ENCODE measurements around the gene TMEM125.

TMEM125 gene

DNA sequence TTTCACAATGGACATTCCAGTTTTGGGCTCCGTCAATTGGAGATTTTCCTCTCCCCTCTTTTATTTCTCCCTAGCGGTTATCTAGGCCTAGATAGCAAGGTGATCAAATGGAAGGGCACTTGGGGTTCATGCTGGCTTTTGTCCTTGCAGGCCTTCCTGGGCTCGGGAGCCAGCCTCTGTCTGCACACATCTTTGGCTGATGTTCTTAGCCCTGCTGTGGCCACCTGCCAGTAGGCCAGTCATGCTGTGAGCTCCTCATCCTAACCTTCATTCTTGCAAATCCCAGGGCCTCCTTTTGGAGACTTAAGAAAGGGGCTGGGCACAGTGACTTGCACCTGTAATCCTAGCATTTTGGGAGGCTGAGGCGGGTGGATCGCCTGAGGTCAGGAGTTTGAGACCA, 44.5 kb downstream of the TMEM125 start:
- H3K36me3 ChIP-seq (ENCODE audit: control insufficient read depth, insufficient read depth, low read length): peaks cover 9% of the 10 kb centered on the region
- no peak overlapping the region for H3K4me3 ChIP-seq (ENCODE audit: extremely low read depth, insufficient read depth, low read length, poor library complexity, severe bottlenecking)
- H3K27ac ChIP-seq (ENCODE audit: low read depth, low read length, severe bottlenecking): no peak overlapping the region
- whole genome bisulfite sequencing, 2 experiments (ENCODE audit: insufficient coverage in 2 of 2): 100% methylated on average over 1 to 4 of the region's 5 CpGs
- H3K4me1 ChIP-seq (ENCODE audit: control insufficient read depth, insufficient read depth, low read length, poor library complexity, severe bottlenecking): no peaks in the 10 kb centered on the region
- no peaks in the 10 kb centered on the region for H3K9me3 ChIP-seq (ENCODE audit: control insufficient read depth, low read length)

DNA sequence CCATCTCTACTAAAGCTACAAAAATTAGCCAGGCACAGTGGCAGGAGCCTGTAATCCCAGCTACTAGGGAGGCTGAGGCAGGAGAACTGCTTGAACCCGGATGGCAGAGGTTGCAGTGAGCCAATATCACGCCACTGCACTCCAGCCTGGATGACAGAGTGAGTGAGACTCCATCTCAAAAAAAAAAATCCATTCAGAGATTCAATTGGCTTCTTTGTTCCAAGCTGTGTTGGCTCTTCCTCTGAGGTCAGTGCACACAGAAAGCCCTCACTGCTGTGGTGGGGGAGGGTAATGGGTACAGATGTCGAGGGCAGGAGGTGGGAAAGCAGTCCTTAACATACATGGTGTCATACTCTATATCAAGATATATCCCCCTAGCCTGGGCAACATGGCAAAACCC, 45.7 kb downstream of the TMEM125 start:
- WGBS, 2 experiments (ENCODE audit: insufficient coverage in 2 of 2): 94 to 100% methylated on average over 2 of the region's 3 CpGs
- no peak overlapping the region for H3K27ac ChIP-seq (ENCODE audit: low read depth, low read length, severe bottlenecking)
- H3K4me1 ChIP-seq (ENCODE audit: control insufficient read depth, insufficient read depth, low read length, poor library complexity, severe bottlenecking): no peaks in the 10 kb centered on the region
- H3K9me3 ChIP-seq (ENCODE audit: control insufficient read depth, low read length): no peaks in the 10 kb centered on the region
- peaks cover 9% of the 10 kb centered on the region for H3K36me3 ChIP-seq (ENCODE audit: control insufficient read depth, insufficient read depth, low read length)
- no peak overlapping the region for H3K4me3 ChIP-seq (ENCODE audit: extremely low read depth, insufficient read depth, low read length, poor library complexity, severe bottlenecking)

DNA sequence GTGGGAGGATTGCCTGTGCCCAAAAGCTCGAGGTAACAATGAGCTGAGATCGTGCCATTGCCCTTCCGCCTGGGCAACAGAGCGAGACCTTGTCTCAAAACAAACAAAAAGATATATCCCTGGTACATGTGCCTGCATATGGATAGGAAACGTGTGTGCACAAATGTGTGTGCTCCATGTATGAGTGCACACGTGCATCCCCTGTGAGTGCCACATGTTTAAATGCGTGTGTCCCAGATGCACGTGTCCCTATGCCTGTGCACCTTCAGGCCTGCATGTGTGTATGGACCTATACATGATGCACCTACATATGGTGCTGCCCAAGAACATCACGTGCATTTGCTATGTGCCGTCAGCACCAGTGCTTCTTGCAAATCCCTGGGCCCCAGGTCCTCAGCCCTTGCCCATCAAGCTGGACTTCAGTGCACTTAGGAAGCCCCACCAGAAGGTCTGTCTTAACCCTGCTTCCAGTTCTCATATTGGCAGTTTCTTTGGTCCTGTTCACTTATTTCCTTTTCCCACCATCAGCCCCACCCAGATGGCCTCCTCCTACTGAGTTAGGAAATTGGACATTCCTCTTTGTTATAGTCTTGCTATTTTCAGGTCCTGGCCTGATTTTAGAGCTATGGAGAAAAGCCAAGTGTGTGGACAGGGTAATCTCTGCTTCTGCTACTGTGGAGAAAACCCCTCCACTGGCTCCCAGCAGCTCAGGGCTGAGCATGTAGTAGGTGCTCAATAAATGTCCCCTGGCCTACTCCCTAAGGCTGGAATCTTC, 46.4 kb downstream of the TMEM125 start:
- no peak overlapping the region for H3K4me3 ChIP-seq (ENCODE audit: extremely low read depth, insufficient read depth, low read length, poor library complexity, severe bottlenecking)
- 94 to 95% methylated on average over 10 of the region's 10 CpGs for WGBS, 2 experiments (ENCODE audit: insufficient coverage in 2 of 2)

DNA sequence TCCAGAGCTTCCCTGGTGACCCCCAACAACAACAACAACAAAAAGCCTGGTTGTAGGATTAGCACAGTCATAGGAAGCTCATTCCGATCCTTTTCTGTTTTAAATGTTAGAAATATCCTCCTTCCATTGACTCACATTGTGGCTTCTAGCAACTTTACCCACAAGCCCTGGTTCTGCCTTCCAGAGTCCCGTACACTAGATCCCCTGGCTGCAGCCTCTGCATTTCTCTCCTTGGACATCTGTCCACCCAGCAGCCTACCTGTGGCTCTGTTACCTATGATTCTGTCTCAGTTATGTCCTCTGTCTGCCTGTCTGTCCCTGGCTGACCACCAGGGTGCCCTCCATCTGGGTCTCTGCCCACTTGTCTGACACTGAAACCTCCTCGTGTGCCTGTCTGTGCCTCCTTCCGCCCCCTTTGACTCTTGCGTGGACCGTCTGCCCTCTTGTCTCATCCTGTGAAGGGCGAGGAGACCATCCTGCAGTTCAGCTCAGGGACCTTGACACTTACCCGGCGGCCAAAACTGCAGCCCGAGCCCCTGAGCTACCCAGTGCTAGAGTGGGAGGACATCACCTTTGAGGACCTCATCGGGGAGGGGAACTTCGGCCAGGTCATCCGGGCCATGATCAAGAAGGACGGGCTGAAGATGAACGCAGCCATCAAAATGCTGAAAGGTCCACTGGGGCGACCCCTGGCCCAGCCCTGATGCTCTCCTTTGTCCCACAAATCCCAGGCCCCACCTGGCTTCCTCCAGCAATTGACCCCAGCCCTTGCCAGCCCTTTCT, 47.1 kb downstream of the TMEM125 start:
- Histone ChIP-seq H3K27ac (ENCODE audit: low read depth, low read length, severe bottlenecking) (no peak overlapping the region), H3K4me1 (ENCODE audit: control insufficient read depth, insufficient read depth, low read length, poor library complexity, severe bottlenecking) (peaks cover 5% of the 10 kb centered on the region), H3K36me3 (ENCODE audit: control insufficient read depth, insufficient read depth, low read length) (peaks cover 13% of the 10 kb centered on the region), H3K4me3 (ENCODE audit: extremely low read depth, insufficient read depth, low read length, poor library complexity, severe bottlenecking) (no peak overlapping the region), H3K9me3 (ENCODE audit: control insufficient read depth, low read length) (no peaks in the 10 kb centered on the region)
- WGBS, 2 experiments (ENCODE audit: insufficient coverage in 2 of 2): 89 to 94% methylated on average over 16 of the region's 16 CpGs

More for the DNA sequence above, 46.4 kb downstream of the TMEM125 start:
- H3K27ac ChIP-seq (ENCODE audit: low read depth, low read length, severe bottlenecking): no peak overlapping the region
- peaks cover 10% of the 10 kb centered on the region for H3K36me3 ChIP-seq (ENCODE audit: control insufficient read depth, insufficient read depth, low read length)
- peaks cover 2% of the 10 kb centered on the region for H3K4me1 ChIP-seq (ENCODE audit: control insufficient read depth, insufficient read depth, low read length, poor library complexity, severe bottlenecking)
- H3K9me3 ChIP-seq (ENCODE audit: control insufficient read depth, low read length): no peaks in the 10 kb centered on the region

DNA sequence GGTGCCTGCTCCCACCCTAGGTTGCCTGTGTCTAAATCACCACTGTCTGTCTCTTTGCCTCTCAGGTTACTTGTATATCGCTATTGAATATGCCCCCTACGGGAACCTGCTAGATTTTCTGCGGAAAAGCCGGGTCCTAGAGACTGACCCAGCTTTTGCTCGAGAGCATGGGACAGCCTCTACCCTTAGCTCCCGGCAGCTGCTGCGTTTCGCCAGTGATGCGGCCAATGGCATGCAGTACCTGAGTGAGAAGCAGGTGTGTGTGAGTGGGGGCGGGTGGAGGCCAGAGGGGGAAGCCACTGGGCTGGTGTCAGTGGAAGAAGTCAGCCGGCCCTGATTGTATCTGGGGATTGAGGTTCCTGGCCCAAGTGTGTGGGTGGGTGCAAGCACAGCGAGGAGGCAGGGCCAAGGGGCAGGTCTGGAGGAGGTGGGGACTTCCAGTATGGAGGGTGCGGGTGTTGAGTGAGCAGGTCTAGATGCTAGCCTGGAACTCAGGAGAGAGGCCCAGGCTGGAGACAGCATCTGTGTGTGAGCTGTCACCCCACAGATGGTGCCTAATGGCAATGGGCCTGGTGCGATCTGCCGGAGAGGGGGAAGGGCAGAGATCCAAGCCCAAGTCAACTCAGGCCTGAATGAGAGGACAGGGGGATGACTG, 48.2 kb downstream of the TMEM125 start:
- WGBS, 2 experiments (ENCODE audit: insufficient coverage in 2 of 2): 89 to 95% methylated on average over 15 of the region's 15 CpGs
- no peaks in the 10 kb centered on the region for H3K9me3 ChIP-seq (ENCODE audit: control insufficient read depth, low read length)
- peaks cover 11% of the 10 kb centered on the region for H3K36me3 ChIP-seq (ENCODE audit: control insufficient read depth, insufficient read depth, low read length)
- no peak overlapping the region for H3K27ac ChIP-seq (ENCODE audit: low read depth, low read length, severe bottlenecking)
- H3K4me1 ChIP-seq (ENCODE audit: control insufficient read depth, insufficient read depth, low read length, poor library complexity, severe bottlenecking): peaks cover 5% of the 10 kb centered on the region
- H3K4me3 ChIP-seq (ENCODE audit: extremely low read depth, insufficient read depth, low read length, poor library complexity, severe bottlenecking): no peak overlapping the region

DNA sequence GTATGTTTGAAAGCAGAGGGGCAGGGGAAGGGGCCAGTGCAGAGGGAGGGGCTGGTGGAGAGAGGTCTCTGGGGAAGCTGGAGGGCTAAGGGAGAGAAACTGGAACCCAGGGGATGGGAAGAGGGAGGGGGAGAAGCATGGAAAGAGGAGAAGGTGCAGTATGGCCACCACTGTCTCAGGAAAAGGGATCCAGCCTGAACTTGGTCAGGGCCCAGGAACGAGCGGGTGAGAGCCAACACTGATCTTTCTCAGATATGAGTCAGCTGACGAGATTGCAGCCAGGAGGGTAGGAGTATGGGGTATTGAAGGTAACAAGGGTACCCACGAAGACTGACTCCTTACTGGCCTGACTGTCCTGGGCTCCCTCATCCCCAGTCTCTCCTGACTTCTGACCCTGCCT, 49.0 kb downstream of the TMEM125 start:
- no peak overlapping the region for H3K27ac ChIP-seq (ENCODE audit: low read depth, low read length, severe bottlenecking)
- 89 to 100% methylated on average over 2 to 4 of the region's 4 CpGs for WGBS, 2 experiments (ENCODE audit: insufficient coverage in 2 of 2)
- peaks cover 5% of the 10 kb centered on the region for H3K4me1 ChIP-seq (ENCODE audit: control insufficient read depth, insufficient read depth, low read length, poor library complexity, severe bottlenecking)
- peaks cover 11% of the 10 kb centered on the region for H3K36me3 ChIP-seq (ENCODE audit: control insufficient read depth, insufficient read depth, low read length)
- H3K4me3 ChIP-seq (ENCODE audit: extremely low read depth, insufficient read depth, low read length, poor library complexity, severe bottlenecking): no peak overlapping the region
- H3K9me3 ChIP-seq (ENCODE audit: control insufficient read depth, low read length): no peaks in the 10 kb centered on the region

DNA sequence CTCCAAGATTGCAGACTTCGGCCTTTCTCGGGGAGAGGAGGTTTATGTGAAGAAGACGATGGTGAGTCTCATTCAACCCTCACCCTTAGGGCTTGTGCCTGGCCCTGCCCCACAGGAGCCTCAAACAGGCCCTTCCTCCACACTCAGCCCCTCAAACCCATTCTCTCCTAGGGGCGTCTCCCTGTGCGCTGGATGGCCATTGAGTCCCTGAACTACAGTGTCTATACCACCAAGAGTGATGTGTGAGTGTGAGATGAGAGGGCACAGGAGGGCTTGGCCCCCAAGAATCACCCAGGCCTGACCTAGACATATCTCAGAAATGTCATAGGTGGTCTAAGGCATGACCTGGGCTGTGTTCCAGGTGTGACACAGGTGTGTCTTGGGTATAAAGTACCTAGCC, 49.5 kb downstream of the TMEM125 start:
- Histone ChIP-seq H3K4me3 (ENCODE audit: extremely low read depth, insufficient read depth, low read length, poor library complexity, severe bottlenecking) (no peak overlapping the region), H3K36me3 (ENCODE audit: control insufficient read depth, insufficient read depth, low read length) (peaks cover 11% of the 10 kb centered on the region), H3K4me1 (ENCODE audit: control insufficient read depth, insufficient read depth, low read length, poor library complexity, severe bottlenecking) (peaks cover 5% of the 10 kb centered on the region), H3K27ac (ENCODE audit: low read depth, low read length, severe bottlenecking) (no peak overlapping the region), H3K9me3 (ENCODE audit: control insufficient read depth, low read length) (no peaks in the 10 kb centered on the region)
- WGBS, 2 experiments (ENCODE audit: insufficient coverage in 2 of 2): no CpG with 5 or more reads among the region's 5 CpGs

DNA sequence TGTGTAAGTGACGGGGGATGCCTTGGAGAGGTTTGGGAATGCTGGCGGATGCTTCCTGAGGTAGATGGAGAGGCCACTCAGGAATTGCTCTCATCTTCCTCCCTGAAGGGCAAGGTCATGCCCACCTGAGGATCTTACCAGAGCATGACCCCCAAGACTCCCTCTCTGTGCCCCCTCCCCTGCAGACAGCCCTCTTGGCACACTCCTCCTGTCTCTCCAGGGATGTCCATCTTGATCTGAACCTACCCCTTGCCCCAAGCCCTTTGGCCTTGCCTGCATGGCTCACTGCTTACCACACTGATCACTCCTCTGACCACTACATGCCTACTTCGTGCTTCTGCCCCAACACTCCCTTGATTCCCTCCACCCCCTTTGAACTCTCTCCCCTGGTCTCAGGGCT, 50.0 kb downstream of the TMEM125 start:
- Histone ChIP-seq H3K27ac (ENCODE audit: low read depth, low read length, severe bottlenecking) (no peak overlapping the region), H3K4me1 (ENCODE audit: control insufficient read depth, insufficient read depth, low read length, poor library complexity, severe bottlenecking) (peaks cover 5% of the 10 kb centered on the region), H3K36me3 (ENCODE audit: control insufficient read depth, insufficient read depth, low read length) (peaks cover 11% of the 10 kb centered on the region), H3K9me3 (ENCODE audit: control insufficient read depth, low read length) (no peaks in the 10 kb centered on the region), H3K4me3 (ENCODE audit: extremely low read depth, insufficient read depth, low read length, poor library complexity, severe bottlenecking) (no peak overlapping the region)
- WGBS, 2 experiments (ENCODE audit: insufficient coverage in 2 of 2): 90 to 100% methylated on average over 1 to 2 of the region's 3 CpGs

DNA sequence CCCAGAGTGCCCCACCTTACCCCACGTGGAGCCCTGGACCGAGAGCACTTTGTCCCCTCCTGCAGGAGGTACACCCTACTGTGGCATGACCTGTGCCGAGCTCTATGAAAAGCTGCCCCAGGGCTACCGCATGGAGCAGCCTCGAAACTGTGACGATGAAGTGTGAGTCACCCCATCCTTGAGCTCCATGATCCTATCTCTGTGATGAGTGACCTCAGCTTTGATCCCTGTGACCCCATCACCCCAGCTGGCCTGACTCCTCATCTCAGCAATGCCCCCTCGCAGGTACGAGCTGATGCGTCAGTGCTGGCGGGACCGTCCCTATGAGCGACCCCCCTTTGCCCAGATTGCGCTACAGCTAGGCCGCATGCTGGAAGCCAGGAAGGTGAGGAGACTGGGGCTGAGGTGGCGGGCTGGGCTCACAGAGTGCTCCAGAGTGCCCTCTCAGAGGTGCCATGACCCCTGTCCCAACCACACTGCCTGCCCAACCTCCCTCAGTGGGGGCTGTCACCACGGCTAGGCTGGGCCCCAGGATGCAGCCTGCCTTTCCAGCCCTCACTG, 51.6 kb downstream of the TMEM125 start:
- Histone ChIP-seq H3K36me3 (ENCODE audit: control insufficient read depth, insufficient read depth, low read length) (peaks cover 11% of the 10 kb centered on the region), H3K27ac (ENCODE audit: low read depth, low read length, severe bottlenecking) (no peak overlapping the region), H3K9me3 (ENCODE audit: control insufficient read depth, low read length) (peaks cover 5% of the 10 kb centered on the region), H3K4me1 (ENCODE audit: control insufficient read depth, insufficient read depth, low read length, poor library complexity, severe bottlenecking) (peaks cover 5% of the 10 kb centered on the region), H3K4me3 (ENCODE audit: extremely low read depth, insufficient read depth, low read length, poor library complexity, severe bottlenecking) (no peak overlapping the region)
- 93 to 95% methylated on average over 5 to 16 of the region's 16 CpGs for WGBS, 2 experiments (ENCODE audit: insufficient coverage in 2 of 2)

DNA sequence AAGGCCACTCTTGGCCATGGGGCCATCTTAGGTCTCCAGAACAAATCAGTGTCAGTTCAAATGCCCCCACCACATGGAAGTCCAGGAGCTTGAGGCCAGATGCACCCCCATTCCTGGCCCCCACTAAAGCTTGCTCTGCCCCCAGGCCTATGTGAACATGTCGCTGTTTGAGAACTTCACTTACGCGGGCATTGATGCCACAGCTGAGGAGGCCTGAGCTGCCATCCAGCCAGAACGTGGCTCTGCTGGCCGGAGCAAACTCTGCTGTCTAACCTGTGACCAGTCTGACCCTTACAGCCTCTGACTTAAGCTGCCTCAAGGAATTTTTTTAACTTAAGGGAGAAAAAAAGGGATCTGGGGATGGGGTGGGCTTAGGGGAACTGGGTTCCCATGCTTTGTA, 52.7 kb downstream of the TMEM125 start:
- H3K36me3 ChIP-seq (ENCODE audit: control insufficient read depth, insufficient read depth, low read length): peaks cover 11% of the 10 kb centered on the region
- H3K4me1 ChIP-seq (ENCODE audit: control insufficient read depth, insufficient read depth, low read length, poor library complexity, severe bottlenecking): peaks cover 5% of the 10 kb centered on the region
- H3K27ac ChIP-seq (ENCODE audit: low read depth, low read length, severe bottlenecking): no peak overlapping the region
- H3K4me3 ChIP-seq (ENCODE audit: extremely low read depth, insufficient read depth, low read length, poor library complexity, severe bottlenecking): no peak overlapping the region
- peaks cover 14% of the 10 kb centered on the region for H3K9me3 ChIP-seq (ENCODE audit: control insufficient read depth, low read length)
- WGBS, 2 experiments (ENCODE audit: insufficient coverage in 2 of 2): 100% methylated on average over 2 to 5 of the region's 5 CpGs
